HepG2 (cell line): ENCODE measurements around the gene SPI1. TPM values are rescaled to one million over a fixed set of nuclear protein-coding genes. Genes with fewer than 3 reads are reported as not detected.
A peak's percentile ranks its signal among the peaks of the same experiment; 100 is the strongest.

Source experiments
- ARHGAP35 ChIP-seq: sonication (generic); formaldehyde crosslinking; IDR thresholded peaks from 2 replicates; pipeline ENCODE4 v1.9.0; 2022; ENCODE audit warnings: mild to moderate bottlenecking, inconsistent platforms, moderate library complexity, missing genetic modification reagents, borderline replicate concordance
- E2F1 ChIP-seq: sonication (generic); formaldehyde crosslinking; IDR thresholded peaks from 2 replicates; pipeline ENCODE4 v1.5.0; 2020; ENCODE audit warnings: missing genetic modification reagents
- GATA4 ChIP-seq: sonication (generic); IDR thresholded peaks from 2 replicates; pipeline ENCODE4 v1.6.1; 2016; ENCODE audit warnings: antibody characterized with exemption, low read depth, borderline replicate concordance
- HIVEP1 ChIP-seq: sonication (generic); formaldehyde crosslinking; IDR thresholded peaks from 2 replicates; pipeline ENCODE4 v1.4.0; 2020; ENCODE audit warnings: mild to moderate bottlenecking, missing genetic modification reagents
- HNF1B ChIP-seq: sonication (generic); formaldehyde crosslinking; IDR thresholded peaks from 2 replicates; pipeline ENCODE4 v1.5.1; 2020; ENCODE audit warnings: mild to moderate bottlenecking, moderate library complexity, missing genetic modification reagents
- HNRNPL ChIP-seq: fragments of 200-400 bp; formaldehyde crosslinking; IDR thresholded peaks from 2 replicates; pipeline ENCODE4 v1.6.1; 2017; ENCODE audit warnings: mild to moderate bottlenecking, low read depth, low read length
- KDM2A ChIP-seq: sonication (generic); formaldehyde crosslinking; IDR thresholded peaks from 2 replicates; pipeline ENCODE4 v1.4.0; 2020; ENCODE audit warnings: low read depth, missing genetic modification reagents, borderline replicate concordance
- KLF16 ChIP-seq, 2 experiments: sonication (generic) in 1 of 2; formaldehyde crosslinking in 1 of 2; IDR thresholded peaks; 2 replicates each; pipeline versions ENCODE4 v1.6.1 to v1.8.0; 2016 to 2023; ENCODE audit warnings: missing genetic modification reagents in 2 of 2, missing compliant biosample characterization in 1 of 2
- MIXL1 ChIP-seq: IDR thresholded peaks from 2 replicates; pipeline ENCODE4 v1.6.1; 2016
- NFKB2 ChIP-seq: sonication (generic); formaldehyde crosslinking; IDR thresholded peaks from 2 replicates; pipeline ENCODE4 v1.4.0; 2020; ENCODE audit warnings: missing genetic modification reagents, borderline replicate concordance
- NFYB ChIP-seq: sonication (generic); formaldehyde crosslinking; IDR thresholded peaks from 2 replicates; pipeline ENCODE4 v1.4.0; 2020; ENCODE audit warnings: missing genetic modification reagents
- NKX3-1 ChIP-seq: sonication (generic); formaldehyde crosslinking; IDR thresholded peaks from 2 replicates; pipeline ENCODE4 v1.5.0; 2020; ENCODE audit warnings: missing genetic modification reagents
- PLSCR1 ChIP-seq: sonication (generic); formaldehyde crosslinking; IDR thresholded peaks from 2 replicates; pipeline ENCODE4 v1.5.0; 2020; ENCODE audit warnings: missing genetic modification reagents, mild to moderate bottlenecking, borderline replicate concordance
- SALL1 ChIP-seq: sonication (generic); formaldehyde crosslinking; IDR thresholded peaks from 2 replicates; pipeline ENCODE4 v1.8.0; 2022; ENCODE audit warnings: mild to moderate bottlenecking, missing genetic modification reagents
- ZBTB42 ChIP-seq: sonication (generic); formaldehyde crosslinking; IDR thresholded peaks from 2 replicates; pipeline ENCODE4 v1.5.0; 2020; ENCODE audit warnings: mild to moderate bottlenecking, missing genetic modification reagents
- ZFP41 ChIP-seq: sonication (generic); formaldehyde crosslinking; IDR thresholded peaks from 2 replicates; pipeline ENCODE4 v1.4.0; 2020; ENCODE audit warnings: mild to moderate bottlenecking, missing genetic modification reagents, borderline replicate concordance
- ZFX ChIP-seq: sonication (generic); formaldehyde crosslinking; IDR thresholded peaks from 2 replicates; pipeline ENCODE4 v1.4.0; 2020; ENCODE audit warnings: mild to moderate bottlenecking, low read depth, missing genetic modification reagents, moderate library complexity
- ZFYVE20 ChIP-seq: sonication (generic); formaldehyde crosslinking; IDR thresholded peaks from 2 replicates; pipeline ENCODE4 v1.8.0; 2023; ENCODE audit warnings: low read depth, mild to moderate bottlenecking, moderate library complexity, missing genetic modification reagents, borderline replicate concordance
- ZNF33A ChIP-seq: sonication (generic); formaldehyde crosslinking; IDR thresholded peaks from 2 replicates; pipeline ENCODE4 v1.5.1; 2020; ENCODE audit warnings: missing genetic modification reagents, mild to moderate bottlenecking, moderate library complexity, borderline replicate concordance
- ZNF572 ChIP-seq: sonication (generic); formaldehyde crosslinking; IDR thresholded peaks from 2 replicates; pipeline ENCODE4 v1.5.1; 2020; ENCODE audit warnings: mild to moderate bottlenecking, missing genetic modification reagents
- ZNF678 ChIP-seq: sonication (generic); formaldehyde crosslinking; IDR thresholded peaks from 2 replicates; pipeline ENCODE4 v1.4.0; 2020; ENCODE audit warnings: mild to moderate bottlenecking, missing genetic modification reagents
- ZXDC ChIP-seq: sonication (generic); formaldehyde crosslinking; IDR thresholded peaks from 2 replicates; pipeline ENCODE4 v1.5.0; 2020; ENCODE audit warnings: mild to moderate bottlenecking, missing genetic modification reagents
- polyA plus RNA-seq, 8 experiments: library from polyadenylated mRNA; depleted of rRNA in 3 of 8; stranded (reverse) in 7 of 8; unstranded in 1 of 8; fragments of >200 nt; fragmentation: Illumina TruSeq in 4 of 8; extraction: Trizol in 4 of 8; gene quantifications; 2 replicates each; pipeline versions ENCODE4 v1.2.1 to v1.2.3, GENCODE V29; 2011 to 2016; ENCODE audit warnings: low read depth in 4 of 8, missing spikeins in 1 of 8, mixed read lengths in 1 of 8; ENCODE audit not compliant: insufficient read depth in 1 of 8
- total RNA-seq, 5 experiments: library from RNA; depleted of rRNA; stranded (reverse); fragments of >200 nt; fragmentation: Illumina TruSeq; extraction: Trizol; gene quantifications; 2 replicates each; pipeline ENCODE4 v1.2.3, GENCODE V29; 2016; ENCODE audit warnings: low read depth in 1 of 5

SPI1 gene
- total and polyA plus RNA-seq, 2 of the 13 experiments (the other 11 are each of a cell fraction or from before 2014, with no cell fraction given): not detected

- peak; percentile 42 for TF ChIP-seq ZFX (CRISPR knock-in tag)
- TF ChIP-seq KLF16 (CRISPR knock-in tag; IDR thresholded peaks at IDR 0.05): no peak
- 0 out of 2 replicates have a peak, but pooled peaks have one; percentile 29 for TF ChIP-seq ZFP41
- TF ChIP-seq ZFYVE20 (CRISPR knock-in tag): 0 out of 2 replicates have a peak, but pooled peaks have one; percentile 35
- no peak for TF ChIP-seq ARHGAP35 (CRISPR knock-in tag)
- TF ChIP-seq E2F1 (CRISPR knock-in tag): no peak
- 0 out of 2 replicates have a peak, but pooled peaks have one; percentile 36 for TF ChIP-seq ZBTB42 (CRISPR knock-in tag)
- TF ChIP-seq NKX3-1 (CRISPR knock-in tag): 0 out of 2 replicates have a peak, but pooled peaks have one; percentile 15
- TF ChIP-seq PLSCR1 (CRISPR knock-in tag): no peak
- TF ChIP-seq ZNF678: no peak
- 0 out of 2 replicates have a peak, but pooled peaks have one; percentile 7 for TF ChIP-seq ZXDC (CRISPR knock-in tag)
- no peak for TF ChIP-seq GATA4
- TF ChIP-seq NFKB2 (CRISPR knock-in tag): 0 out of 2 replicates have a peak, but pooled peaks have one; percentile 23
- 0 out of 2 replicates have a peak, but pooled peaks have one; percentile 5 for TF ChIP-seq KDM2A (CRISPR knock-in tag)
- peak; percentile 72; the same call in 1 of the 2 replicates for TF ChIP-seq HNRNPL
- no peak for TF ChIP-seq NFYB (CRISPR knock-in tag)
- TF ChIP-seq ZNF572 (CRISPR knock-in tag): 0 out of 2 replicates have a peak, but pooled peaks have one; percentile 64
- peak; percentile 10; the same call in 1 of the 2 replicates for TF ChIP-seq SALL1
- TF ChIP-seq MIXL1 (CRISPR knock-in tag): no peak
- TF ChIP-seq HNF1B (CRISPR knock-in tag): 0 out of 2 replicates have a peak, but pooled peaks have one; percentile 42
- peak; percentile 8; the same call in 1 of the 2 replicates for TF ChIP-seq HIVEP1 (CRISPR knock-in tag)
- peak; percentile 48; the same call in 1 of the 2 replicates for TF ChIP-seq ZNF33A (CRISPR knock-in tag)
These were observed 30.5 kb upstream of the SPI1 start (continued) for GRCh38 chr11:47408598-47409439.
